Right cardiac atrium (tissue), 5 donors: ENCODE data around the gene ADGRV1. TPM values are rescaled to one million over a fixed set of nuclear protein-coding genes. Genes with fewer than 3 reads are reported as not detected.

Source experiments
- ATAC-seq, 2 donors: fragments of 200-7000 bp; cut with Tn5 transposase; one replicate each; pipeline versions ENCODE4 v1.8.0 to v1.9.1; 2020; ENCODE audit warnings: moderate library complexity in 2 of 2, mild to moderate bottlenecking in 1 of 2
- DNase-seq, 3 donors: peaks; one replicate each; pipeline ENCODE4 v3.0.0-alpha.2; 2020
- H3K27ac ChIP-seq: one replicate; pipeline ENCODE4 v1.5.1; 2013; ENCODE audit warnings: mild to moderate bottlenecking, low read length, control low read depth, moderate library complexity
- H3K27me3 ChIP-seq: one replicate; pipeline ENCODE4 v1.6.1; 2013; ENCODE audit not compliant: control insufficient read depth, insufficient read depth
- H3K4me1 ChIP-seq: one replicate; pipeline ENCODE4 v1.6.1; 2013; ENCODE audit warnings: low read length; ENCODE audit not compliant: control insufficient read depth, insufficient read depth
- H3K4me3 ChIP-seq: one replicate; pipeline ENCODE4 v1.5.1; 2013; ENCODE audit warnings: low read length, control low read depth
- H3K9me3 ChIP-seq: one replicate; pipeline ENCODE4 v1.6.1; 2013; ENCODE audit warnings: low read length; ENCODE audit not compliant: control insufficient read depth
- WGBS: extraction: QIAGEN DNeasy Blood & Tissue Kit; methylation state at CpG from one replicate; pipeline ENCODE4 v1.1.7; 2013; 5-methylcytosine and 5-hydroxymethylcytosine counted together
- intact Hi-C, 4 donors: fragments of 100-400 bp; cut with DNase I; formaldehyde crosslinking; loops; one replicate each; pipeline versions ENCODE4 v1.11.0 to v1.14.0; 2022 to 2023
- polyA plus RNA-seq: library from polyadenylated mRNA; stranded (reverse); fragments of 200-250 nt; gene quantifications from one replicate; pipeline ENCODE4 v1.2.3, GENCODE V29; 2013
- total RNA-seq, 4 donors: library from RNA; stranded (reverse); fragmentation: NEBNext Ultra II Directional; extraction: Animal tissue kit (Norgen Biotek cat#: 25700); gene quantifications; one replicate each; pipeline ENCODE4 v1.2.1, GENCODE V29; 2021
- donor health status: healthy with polysubstance abuse.
- donor health status: DM: no; HTN: yes; CAD: no.
- donor health status: DM: no; HTN: no; CAD: no.
- donor health status: DM: no; HTN: yes; CAD: no; lungs with severe emphysema.
- donor health status: DM: yes; HTN: yes; CAD: no.

Gene ADGRV1
- total and polyA plus RNA-seq, 5 donors: 0.05 to 1.1 (median 0.37) TPM

GRCh38 chr5:90530736-90531487 lies 27.7 kb upstream of the ADGRV1 start:
- no peak for ATAC-seq
- peaks cover 2% of the 10 kb centered on the region for H3K27me3 ChIP-seq
- peak overlapping the region; percentile 68 for H3K4me3 ChIP-seq
- H3K27ac ChIP-seq: no peak overlapping the region
- DNase-seq: no peak
- WGBS: 46% methylated on average over 9 of the region's 9 CpGs
- H3K9me3 ChIP-seq: no peaks in the 10 kb centered on the region
- no peaks in the 10 kb centered on the region for H3K4me1 ChIP-seq
- intact Hi-C loops: loop anchor here in 2 of 4 donors (5.0 to 10.0 kb wide), 2 partner anchors 86 to 94 kb away; no protein-coding TSS in a partner anchor

DNA sequence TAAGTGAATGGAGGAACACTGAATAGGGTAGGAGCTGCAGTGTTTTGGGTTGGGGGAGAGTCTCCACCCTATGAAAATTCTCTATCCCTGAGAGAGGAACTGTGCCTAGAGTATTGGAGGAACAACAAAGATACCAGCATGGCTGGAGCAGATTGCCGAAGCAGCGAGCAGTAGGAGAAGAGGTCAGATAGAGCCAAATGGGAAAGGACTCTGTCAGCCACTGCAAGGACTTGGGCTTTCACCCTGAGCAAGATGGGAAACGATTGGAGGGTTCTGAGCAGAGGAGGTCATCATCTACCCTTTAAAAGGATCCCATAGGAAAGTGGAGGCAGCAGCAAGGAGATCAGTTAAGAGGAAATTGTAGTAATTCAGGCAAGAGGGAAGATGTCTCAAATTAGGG lies 24.8 kb upstream of the ADGRV1 start:
- WGBS: 64% methylated on average over 3 of the region's 3 CpGs
- intact Hi-C loops: loop anchor here in 2 of 4 donors (5.0 to 10.0 kb wide), 2 partner anchors 89 to 96 kb away; no protein-coding TSS in a partner anchor

DNA sequence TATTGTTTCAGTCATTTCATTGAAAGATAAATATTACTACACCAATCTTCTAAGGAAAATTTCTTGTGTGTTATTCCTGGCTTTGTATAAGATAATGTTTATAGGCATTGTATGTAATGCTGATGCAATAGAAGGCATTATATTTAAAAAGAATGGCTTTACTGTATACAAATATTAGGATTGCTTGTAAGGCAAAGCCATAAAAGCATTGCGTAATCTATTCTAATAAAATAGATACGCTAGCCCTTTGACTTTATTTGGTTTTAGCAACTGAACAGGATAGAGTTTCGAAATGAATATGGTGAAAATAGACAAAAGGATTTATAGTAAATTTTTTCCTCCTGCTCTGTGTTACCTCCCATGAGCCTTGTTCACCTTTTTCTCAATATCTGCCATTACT lies 23.7 kb upstream of the ADGRV1 start:
- DNase-seq: no peak
- intact Hi-C loops: loop anchor here in 2 of 4 donors (5.0 to 10.0 kb wide), 2 partner anchors 90 to 98 kb away; no protein-coding TSS in a partner anchor
- Histone ChIP-seq H3K27ac (no peak overlapping the region), H3K9me3 (no peaks in the 10 kb centered on the region), H3K4me3 (no peak overlapping the region), H3K4me1 (no peaks in the 10 kb centered on the region), H3K27me3 (peaks cover 2% of the 10 kb centered on the region)
- no peak for ATAC-seq
- 89% methylated on average over 3 of the region's 3 CpGs for WGBS

More for the DNA sequence above, 24.8 kb upstream of the ADGRV1 start:
- no peaks in the 10 kb centered on the region for H3K4me1 ChIP-seq
- no peak for ATAC-seq
- H3K9me3 ChIP-seq: no peaks in the 10 kb centered on the region
- no peak overlapping the region for H3K4me3 ChIP-seq
- no peak overlapping the region for H3K27ac ChIP-seq
- DNase-seq: no peak
- peaks cover 2% of the 10 kb centered on the region for H3K27me3 ChIP-seq

DNA sequence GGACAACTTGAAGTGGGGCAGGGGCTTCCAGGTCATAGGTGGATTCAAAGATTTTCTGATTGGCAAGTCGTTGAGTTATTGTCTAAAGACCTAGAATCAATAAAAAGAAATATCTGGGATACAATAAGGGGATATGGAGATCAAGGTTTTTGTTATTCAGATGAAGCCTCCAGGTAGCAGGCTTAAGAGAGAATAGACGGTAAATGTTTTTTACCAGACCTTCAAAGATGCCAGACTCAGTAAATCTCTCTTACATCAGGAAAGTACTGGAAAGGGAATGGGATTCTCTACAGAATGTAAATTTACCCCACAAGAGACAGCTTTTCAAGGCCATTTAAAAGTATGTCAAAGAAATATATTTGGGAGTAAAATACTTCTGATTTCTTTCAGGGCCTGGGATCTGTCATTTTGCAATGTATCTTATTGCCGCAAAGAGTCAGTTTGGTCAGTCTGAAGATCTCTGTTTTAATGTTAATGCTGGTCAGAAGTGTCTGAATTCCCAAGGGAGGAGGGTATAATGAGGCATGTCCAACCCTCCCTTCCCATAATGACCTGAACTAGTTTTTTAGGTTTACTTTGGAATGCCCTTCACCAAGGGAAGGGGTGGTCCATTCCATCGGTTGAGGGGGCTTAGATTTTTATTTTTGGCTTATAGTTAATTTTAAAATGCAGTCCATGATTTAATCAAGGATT lies 15.6 kb upstream of the ADGRV1 start:
- intact Hi-C loops: no loop called here
- no peaks in the 10 kb centered on the region for H3K4me1 ChIP-seq
- H3K27ac ChIP-seq: no peak overlapping the region
- no peak for DNase-seq
- no peak overlapping the region for H3K4me3 ChIP-seq
- 67% methylated on average over 4 of the region's 4 CpGs for WGBS
- no peak for ATAC-seq
- no peaks in the 10 kb centered on the region for H3K27me3 ChIP-seq
- no peaks in the 10 kb centered on the region for H3K9me3 ChIP-seq

GRCh38 chr5:90545511-90545910 lies 13.1 kb upstream of the ADGRV1 start:
- Histone ChIP-seq H3K9me3 (no peaks in the 10 kb centered on the region), H3K4me3 (no peak overlapping the region), H3K27ac (no peak overlapping the region), H3K4me1 (no peaks in the 10 kb centered on the region), H3K27me3 (no peaks in the 10 kb centered on the region)
- intact Hi-C loops: no loop called here
- DNase-seq (no peak), ATAC-seq (no peak)
- WGBS: 70% methylated on average over 2 of the region's 2 CpGs

GRCh38 chr5:90546216-90546837 lies 12.3 kb upstream of the ADGRV1 start:
- intact Hi-C loops: no loop called here
- Histone ChIP-seq H3K27me3 (no peaks in the 10 kb centered on the region), H3K4me3 (no peak overlapping the region), H3K4me1 (no peaks in the 10 kb centered on the region), H3K9me3 (no peaks in the 10 kb centered on the region), H3K27ac (no peak overlapping the region)
- no peak for DNase-seq
- 81% methylated on average over 4 of the region's 4 CpGs for WGBS
- ATAC-seq: no peak

DNA sequence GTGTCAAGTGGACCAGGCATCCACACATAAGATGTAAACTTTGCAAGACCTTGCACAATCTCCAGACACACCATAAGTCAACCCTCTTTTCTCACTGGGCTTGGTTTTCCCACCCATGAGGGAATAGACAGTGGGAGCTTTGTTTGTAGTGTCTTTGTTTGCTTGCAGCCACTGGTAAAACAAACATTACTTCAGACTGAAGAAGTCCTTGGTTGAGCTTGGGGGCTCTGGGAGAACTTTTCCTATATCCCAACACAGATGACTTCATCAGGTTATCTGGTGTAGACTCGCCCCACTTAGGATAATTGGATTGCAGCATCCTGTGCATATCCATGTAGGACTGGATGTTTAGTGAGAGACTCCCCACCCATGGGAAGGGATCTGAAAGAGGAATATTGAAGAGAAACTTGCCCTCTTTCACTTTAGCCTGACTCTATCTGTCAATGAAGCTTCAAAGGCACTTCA lies 11.5 kb upstream of the ADGRV1 start:
- ATAC-seq (no peak), DNase-seq (no peak)
- no peak overlapping the region for H3K4me3 ChIP-seq
- no peaks in the 10 kb centered on the region for H3K27me3 ChIP-seq
- intact Hi-C loops: no loop called here
- H3K4me1 ChIP-seq: no peaks in the 10 kb centered on the region
- no peaks in the 10 kb centered on the region for H3K9me3 ChIP-seq
- WGBS: 35% methylated on average over 1 of the region's 1 CpG
- H3K27ac ChIP-seq: no peak overlapping the region

DNA sequence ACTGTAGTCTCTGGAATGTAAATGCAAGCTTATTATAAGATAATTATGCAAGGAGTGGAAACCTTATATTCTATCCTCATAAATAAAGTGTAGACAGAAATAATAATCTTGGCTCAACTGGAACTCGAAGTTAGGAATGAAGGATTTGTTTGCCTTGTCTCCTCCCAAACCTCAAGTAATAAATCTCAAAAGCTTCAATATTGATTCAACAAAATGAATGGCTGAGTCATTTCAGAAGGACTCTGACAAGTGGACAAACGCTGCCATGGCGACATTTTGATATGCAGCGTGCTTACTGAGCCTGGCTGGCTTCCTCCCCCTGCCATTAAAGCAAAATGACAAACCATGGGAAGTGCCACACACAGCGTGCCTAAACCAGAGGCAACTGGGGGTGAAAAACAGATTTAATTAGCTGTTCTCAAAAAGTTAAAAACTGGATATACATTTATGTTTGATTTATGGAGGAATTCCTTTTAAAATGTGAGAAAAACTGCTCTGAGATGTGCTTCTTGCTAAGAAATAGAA lies 10.5 kb upstream of the ADGRV1 start:
- intact Hi-C loops: no loop called here
- peak in 1 of 2 donors; percentile 62 for ATAC-seq
- H3K9me3 ChIP-seq: no peaks in the 10 kb centered on the region
- H3K27ac ChIP-seq: no peak overlapping the region
- DNase-seq: peak in 1 of 3 donors; percentile 40
- H3K4me3 ChIP-seq: no peak overlapping the region
- no peaks in the 10 kb centered on the region for H3K4me1 ChIP-seq
- WGBS: 29% methylated on average over 5 of the region's 5 CpGs
- no peaks in the 10 kb centered on the region for H3K27me3 ChIP-seq

- intact Hi-C loops: no loop called here
- H3K27ac ChIP-seq: no peak overlapping the region
- no peaks in the 10 kb centered on the region for H3K27me3 ChIP-seq
- H3K4me3 ChIP-seq: no peak overlapping the region
- no peak for DNase-seq
- no peaks in the 10 kb centered on the region for H3K4me1 ChIP-seq
- ATAC-seq: no peak
- no peaks in the 10 kb centered on the region for H3K9me3 ChIP-seq
These were observed 9.4 kb upstream of the ADGRV1 start for GRCh38 chr5:90549223-90549622.

- Histone ChIP-seq H3K27ac (no peak overlapping the region), H3K4me3 (no peak overlapping the region), H3K4me1 (no peaks in the 10 kb centered on the region), H3K27me3 (no peaks in the 10 kb centered on the region), H3K9me3 (no peaks in the 10 kb centered on the region)
- 67% methylated on average over 2 of the region's 2 CpGs for WGBS
- intact Hi-C loops: no loop called here
- ATAC-seq (no peak), DNase-seq (no peak)
These were observed 8.8 kb upstream of the ADGRV1 start for GRCh38 chr5:90549729-90550275.
